ENCODE results near the gene CACNA1D.

GRCh38 chr3:53837331-53837730 is 342.9 kb downstream of the CACNA1D start:
- TF ChIP-seq POLR2AphosphoS5 (IDR thresholded peaks at IDR 0.05; ENCODE audit: low read depth, low read length) (no peak), PAX5 (IDR thresholded peaks at IDR 0.05; ENCODE audit: insufficient read depth, low read length, severe bottlenecking) (no peak)
